HEK293 (cell line): Measurements from ENCODE around the gene DEDD.

Experiments used
- GLI4 ChIP-seq: fragments of 450-650 bp; formaldehyde crosslinking; IDR thresholded peaks from 2 replicates; pipeline ENCODE4 v1.5.1; 2016; ENCODE audit warnings: missing biosample characterization, missing genetic modification characterization
- HOXD13 ChIP-seq: sonication (generic); formaldehyde crosslinking; IDR thresholded peaks from 2 replicates; pipeline ENCODE4 v1.8.0; 2022; ENCODE audit warnings: missing genetic modification reagents, borderline replicate concordance
- KLF1 ChIP-seq: fragments of 450-650 bp; formaldehyde crosslinking; IDR thresholded peaks from 2 replicates; pipeline ENCODE4 v1.5.1; 2016; ENCODE audit warnings: missing biosample characterization, missing genetic modification characterization
- MYNN ChIP-seq: fragments of 450-650 bp; formaldehyde crosslinking; IDR thresholded peaks from 2 replicates; pipeline ENCODE4 v1.5.1; 2016; ENCODE audit warnings: missing biosample characterization, missing genetic modification characterization, borderline replicate concordance
- MZF1 ChIP-seq: fragments of 450-650 bp; formaldehyde crosslinking; IDR thresholded peaks from 2 replicates; pipeline ENCODE4 v1.5.1; 2017; ENCODE audit warnings: missing biosample characterization, missing genetic modification characterization, borderline replicate concordance
- SP2 ChIP-seq: fragments of 450-650 bp; formaldehyde crosslinking; IDR thresholded peaks from 2 replicates; pipeline ENCODE4 v1.5.1; 2016; ENCODE audit warnings: missing biosample characterization, missing genetic modification characterization
- ZEB2 ChIP-seq: fragments of 450-650 bp; formaldehyde crosslinking; IDR thresholded peaks from 2 replicates; pipeline ENCODE4 v1.5.1; 2016; ENCODE audit warnings: missing biosample characterization, missing genetic modification characterization
- ZNF221 ChIP-seq: fragments of 450-650 bp; formaldehyde crosslinking; IDR thresholded peaks from 2 replicates; pipeline ENCODE4 v1.5.1; 2017; ENCODE audit warnings: missing biosample characterization, missing genetic modification characterization, borderline replicate concordance
- ZNF280D ChIP-seq: fragments of 450-650 bp; formaldehyde crosslinking; IDR thresholded peaks from 2 replicates; pipeline ENCODE4 v1.5.1; 2016; ENCODE audit warnings: missing biosample characterization, missing genetic modification characterization
- ZNF366 ChIP-seq: fragments of 450-650 bp; formaldehyde crosslinking; conservative IDR thresholded peaks from 2 replicates; pipeline ENCODE4 v1.5.1; 2016; ENCODE audit warnings: missing biosample characterization, missing genetic modification characterization
- ZNF571 ChIP-seq: fragments of 450-650 bp; formaldehyde crosslinking; IDR thresholded peaks from 2 replicates; pipeline ENCODE4 v1.5.0; 2017; ENCODE audit warnings: missing biosample characterization, missing genetic modification characterization
- ZNF596 ChIP-seq: fragments of 450-650 bp; IDR thresholded peaks from 2 replicates; pipeline ENCODE4 v1.5.0; 2018; ENCODE audit warnings: missing biosample characterization, mild to moderate bottlenecking, missing genetic modification characterization, moderate library complexity
- ZNF76 ChIP-seq: fragments of 450-650 bp; formaldehyde crosslinking; IDR thresholded peaks from 2 replicates; pipeline ENCODE4; 2016; ENCODE audit warnings: low read depth, missing biosample characterization, missing genetic modification characterization, borderline replicate concordance
- ZNF837 ChIP-seq: fragments of 450-650 bp; formaldehyde crosslinking; IDR thresholded peaks from 2 replicates; pipeline ENCODE4 v1.5.1; 2016; ENCODE audit warnings: missing biosample characterization, missing genetic modification characterization
- ZSCAN23 ChIP-seq: fragments of 450-650 bp; formaldehyde crosslinking; IDR thresholded peaks from 2 replicates; pipeline ENCODE4 v1.5.1; 2016; ENCODE audit warnings: missing biosample characterization, missing genetic modification characterization
- ZSCAN30 ChIP-seq: fragments of 450-650 bp; IDR thresholded peaks from 2 replicates; pipeline ENCODE4 v1.5.1; 2018; ENCODE audit warnings: missing biosample characterization, mild to moderate bottlenecking, missing genetic modification characterization, moderate library complexity
- ZSCAN4 ChIP-seq: fragments of 450-650 bp; formaldehyde crosslinking; IDR thresholded peaks from 2 replicates; pipeline ENCODE4 v1.5.1; 2017; ENCODE audit warnings: missing biosample characterization, missing genetic modification characterization
- ZXDB ChIP-seq: fragments of 450-650 bp; formaldehyde crosslinking; IDR thresholded peaks from 2 replicates; pipeline ENCODE4 v1.5.1; 2016; ENCODE audit warnings: missing biosample characterization, missing genetic modification characterization
- TF ChIP-seq, protein P1 (sequence below): fragments of 450-650 bp; formaldehyde crosslinking; IDR thresholded peaks from 2 replicates; pipeline ENCODE4 v1.5.1; 2016; ENCODE audit warnings: missing biosample characterization, missing genetic modification characterization
- TF ChIP-seq, protein P2 (sequence below): fragments of 450-650 bp; formaldehyde crosslinking; IDR thresholded peaks from 2 replicates; pipeline ENCODE4 v1.5.1; 2016; ENCODE audit warnings: missing biosample characterization, missing genetic modification characterization, borderline replicate concordance
- TF ChIP-seq, protein P3 (sequence below): fragments of 450-650 bp; formaldehyde crosslinking; IDR thresholded peaks from 2 replicates; pipeline ENCODE4 v1.5.1; 2016; ENCODE audit warnings: missing biosample characterization, missing genetic modification characterization
- TF ChIP-seq, protein P4 (sequence below): fragments of 450-650 bp; formaldehyde crosslinking; IDR thresholded peaks from 2 replicates; pipeline ENCODE4 v1.5.1; 2016; ENCODE audit warnings: missing biosample characterization, missing genetic modification characterization
- TF ChIP-seq, protein P5 (sequence below): IDR thresholded peaks from 2 replicates; pipeline ENCODE4 v1.6.1; 2011; ENCODE audit warnings: mild to moderate bottlenecking, low read depth, low read length, borderline replicate concordance

DEDD gene

GRCh38 chr1:161177112-161177935, 44.9 kb upstream of the DEDD start, which contains the start of gene B4GALT3 (continued):
- no peak for TF ChIP-seq MZF1 (tag by site-specific recombination)
- TF ChIP-seq KLF1 (tag by site-specific recombination): peak; percentile 90
- peak; percentile 80; the same call in 1 of the 2 replicates for TF ChIP-seq ZNF76 (tag by site-specific recombination)
- no peak for TF ChIP-seq ZNF571 (tag by site-specific recombination)
- no peak for TF ChIP-seq ZNF366 (tag by site-specific recombination)
- peak; percentile 44; the same call in 1 of the 2 replicates for TF ChIP-seq ZSCAN30 (tag by site-specific recombination)
- TF ChIP-seq, protein P1, sequence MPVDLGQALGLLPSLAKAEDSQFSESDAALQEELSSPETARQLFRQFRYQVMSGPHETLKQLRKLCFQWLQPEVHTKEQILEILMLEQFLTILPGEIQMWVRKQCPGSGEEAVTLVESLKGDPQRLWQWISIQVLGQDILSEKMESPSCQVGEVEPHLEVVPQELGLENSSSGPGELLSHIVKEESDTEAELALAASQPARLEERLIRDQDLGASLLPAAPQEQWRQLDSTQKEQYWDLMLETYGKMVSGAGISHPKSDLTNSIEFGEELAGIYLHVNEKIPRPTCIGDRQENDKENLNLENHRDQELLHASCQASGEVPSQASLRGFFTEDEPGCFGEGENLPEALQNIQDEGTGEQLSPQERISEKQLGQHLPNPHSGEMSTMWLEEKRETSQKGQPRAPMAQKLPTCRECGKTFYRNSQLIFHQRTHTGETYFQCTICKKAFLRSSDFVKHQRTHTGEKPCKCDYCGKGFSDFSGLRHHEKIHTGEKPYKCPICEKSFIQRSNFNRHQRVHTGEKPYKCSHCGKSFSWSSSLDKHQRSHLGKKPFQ: no peak
- no peak for TF ChIP-seq ZNF221 (tag by site-specific recombination)
- no peak for TF ChIP-seq HOXD13 (CRISPR knock-in tag)
- TF ChIP-seq, protein P2, sequence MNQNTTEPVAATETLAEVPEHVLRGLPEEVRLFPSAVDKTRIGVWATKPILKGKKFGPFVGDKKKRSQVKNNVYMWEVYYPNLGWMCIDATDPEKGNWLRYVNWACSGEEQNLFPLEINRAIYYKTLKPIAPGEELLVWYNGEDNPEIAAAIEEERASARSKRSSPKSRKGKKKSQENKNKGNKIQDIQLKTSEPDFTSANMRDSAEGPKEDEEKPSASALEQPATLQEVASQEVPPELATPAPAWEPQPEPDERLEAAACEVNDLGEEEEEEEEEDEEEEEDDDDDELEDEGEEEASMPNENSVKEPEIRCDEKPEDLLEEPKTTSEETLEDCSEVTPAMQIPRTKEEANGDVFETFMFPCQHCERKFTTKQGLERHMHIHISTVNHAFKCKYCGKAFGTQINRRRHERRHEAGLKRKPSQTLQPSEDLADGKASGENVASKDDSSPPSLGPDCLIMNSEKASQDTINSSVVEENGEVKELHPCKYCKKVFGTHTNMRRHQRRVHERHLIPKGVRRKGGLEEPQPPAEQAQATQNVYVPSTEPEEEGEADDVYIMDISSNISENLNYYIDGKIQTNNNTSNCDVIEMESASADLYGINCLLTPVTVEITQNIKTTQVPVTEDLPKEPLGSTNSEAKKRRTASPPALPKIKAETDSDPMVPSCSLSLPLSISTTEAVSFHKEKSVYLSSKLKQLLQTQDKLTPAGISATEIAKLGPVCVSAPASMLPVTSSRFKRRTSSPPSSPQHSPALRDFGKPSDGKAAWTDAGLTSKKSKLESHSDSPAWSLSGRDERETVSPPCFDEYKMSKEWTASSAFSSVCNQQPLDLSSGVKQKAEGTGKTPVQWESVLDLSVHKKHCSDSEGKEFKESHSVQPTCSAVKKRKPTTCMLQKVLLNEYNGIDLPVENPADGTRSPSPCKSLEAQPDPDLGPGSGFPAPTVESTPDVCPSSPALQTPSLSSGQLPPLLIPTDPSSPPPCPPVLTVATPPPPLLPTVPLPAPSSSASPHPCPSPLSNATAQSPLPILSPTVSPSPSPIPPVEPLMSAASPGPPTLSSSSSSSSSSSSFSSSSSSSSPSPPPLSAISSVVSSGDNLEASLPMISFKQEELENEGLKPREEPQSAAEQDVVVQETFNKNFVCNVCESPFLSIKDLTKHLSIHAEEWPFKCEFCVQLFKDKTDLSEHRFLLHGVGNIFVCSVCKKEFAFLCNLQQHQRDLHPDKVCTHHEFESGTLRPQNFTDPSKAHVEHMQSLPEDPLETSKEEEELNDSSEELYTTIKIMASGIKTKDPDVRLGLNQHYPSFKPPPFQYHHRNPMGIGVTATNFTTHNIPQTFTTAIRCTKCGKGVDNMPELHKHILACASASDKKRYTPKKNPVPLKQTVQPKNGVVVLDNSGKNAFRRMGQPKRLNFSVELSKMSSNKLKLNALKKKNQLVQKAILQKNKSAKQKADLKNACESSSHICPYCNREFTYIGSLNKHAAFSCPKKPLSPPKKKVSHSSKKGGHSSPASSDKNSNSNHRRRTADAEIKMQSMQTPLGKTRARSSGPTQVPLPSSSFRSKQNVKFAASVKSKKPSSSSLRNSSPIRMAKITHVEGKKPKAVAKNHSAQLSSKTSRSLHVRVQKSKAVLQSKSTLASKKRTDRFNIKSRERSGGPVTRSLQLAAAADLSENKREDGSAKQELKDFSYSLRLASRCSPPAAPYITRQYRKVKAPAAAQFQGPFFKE: no peak
- TF ChIP-seq, protein P3, sequence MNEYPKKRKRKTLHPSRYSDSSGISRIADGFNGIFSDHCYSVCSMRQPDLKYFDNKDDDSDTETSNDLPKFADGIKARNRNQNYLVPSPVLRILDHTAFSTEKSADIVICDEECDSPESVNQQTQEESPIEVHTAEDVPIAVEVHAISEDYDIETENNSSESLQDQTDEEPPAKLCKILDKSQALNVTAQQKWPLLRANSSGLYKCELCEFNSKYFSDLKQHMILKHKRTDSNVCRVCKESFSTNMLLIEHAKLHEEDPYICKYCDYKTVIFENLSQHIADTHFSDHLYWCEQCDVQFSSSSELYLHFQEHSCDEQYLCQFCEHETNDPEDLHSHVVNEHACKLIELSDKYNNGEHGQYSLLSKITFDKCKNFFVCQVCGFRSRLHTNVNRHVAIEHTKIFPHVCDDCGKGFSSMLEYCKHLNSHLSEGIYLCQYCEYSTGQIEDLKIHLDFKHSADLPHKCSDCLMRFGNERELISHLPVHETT (tag by site-specific recombination): peak; percentile 43; the same call in 1 of the 2 replicates
- peak; percentile 84 for TF ChIP-seq ZEB2 (tag by site-specific recombination)
- TF ChIP-seq ZNF837: no peak
- peak; percentile 58; the same call in 1 of the 2 replicates for TF ChIP-seq ZSCAN23 (tag by site-specific recombination)
- no peak for TF ChIP-seq ZNF280D
- peak; percentile 84 for TF ChIP-seq SP2 (tag by site-specific recombination)
- TF ChIP-seq MYNN (tag by site-specific recombination): no peak
- TF ChIP-seq, protein P4, sequence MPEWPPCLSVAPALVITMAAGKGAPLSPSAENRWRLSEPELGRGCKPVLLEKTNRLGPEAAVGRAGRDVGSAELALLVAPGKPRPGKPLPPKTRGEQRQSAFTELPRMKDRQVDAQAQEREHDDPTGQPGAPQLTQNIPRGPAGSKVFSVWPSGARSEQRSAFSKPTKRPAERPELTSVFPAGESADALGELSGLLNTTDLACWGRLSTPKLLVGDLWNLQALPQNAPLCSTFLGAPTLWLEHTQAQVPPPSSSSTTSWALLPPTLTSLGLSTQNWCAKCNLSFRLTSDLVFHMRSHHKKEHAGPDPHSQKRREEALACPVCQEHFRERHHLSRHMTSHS (tag by site-specific recombination): no peak
- TF ChIP-seq ZXDB: peak; percentile 85
- TF ChIP-seq, protein P5, sequence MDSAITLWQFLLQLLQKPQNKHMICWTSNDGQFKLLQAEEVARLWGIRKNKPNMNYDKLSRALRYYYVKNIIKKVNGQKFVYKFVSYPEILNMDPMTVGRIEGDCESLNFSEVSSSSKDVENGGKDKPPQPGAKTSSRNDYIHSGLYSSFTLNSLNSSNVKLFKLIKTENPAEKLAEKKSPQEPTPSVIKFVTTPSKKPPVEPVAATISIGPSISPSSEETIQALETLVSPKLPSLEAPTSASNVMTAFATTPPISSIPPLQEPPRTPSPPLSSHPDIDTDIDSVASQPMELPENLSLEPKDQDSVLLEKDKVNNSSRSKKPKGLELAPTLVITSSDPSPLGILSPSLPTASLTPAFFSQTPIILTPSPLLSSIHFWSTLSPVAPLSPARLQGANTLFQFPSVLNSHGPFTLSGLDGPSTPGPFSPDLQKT: no peak
- TF ChIP-seq ZSCAN4 (tag by site-specific recombination): no peak
- peak; percentile 41; the same call in 1 of the 2 replicates for TF ChIP-seq ZNF596
- TF ChIP-seq GLI4: no peak
